T-helper 1 cell treated with Interleukin-12 subunit alpha and Interleukin-12 subunit beta and Interleukin-4 antibody, amounts not matched to agents 30 μg/mL and 1 μg/mL, for 36 hours (primary cell): Measurements from ENCODE around the gene SYT6.

ENCODE experiments used
- H3K27ac Mint-ChIP-seq: one replicate; pipeline ENCODE4 v1.8.0; 2021; ENCODE audit warnings: mild to moderate bottlenecking, mixed read lengths
- H3K27me3 Mint-ChIP-seq: one replicate; pipeline ENCODE4 v1.8.0; 2021; ENCODE audit warnings: low read depth, mixed read lengths
- H3K36me3 Mint-ChIP-seq: one replicate; pipeline ENCODE4 v1.8.0; 2021; ENCODE audit warnings: low read depth, mixed read lengths
- H3K4me1 Mint-ChIP-seq: one replicate; pipeline ENCODE4 v1.8.0; 2021; ENCODE audit warnings: low read depth, mixed read lengths
- H3K4me3 Mint-ChIP-seq: one replicate; pipeline ENCODE4 v1.8.0; 2021; ENCODE audit warnings: mild to moderate bottlenecking, moderate library complexity, mixed read lengths
- H3K9me3 Mint-ChIP-seq: one replicate; pipeline ENCODE4 v1.8.0; 2021; ENCODE audit warnings: mixed read lengths

The SYT6 gene, protein sequence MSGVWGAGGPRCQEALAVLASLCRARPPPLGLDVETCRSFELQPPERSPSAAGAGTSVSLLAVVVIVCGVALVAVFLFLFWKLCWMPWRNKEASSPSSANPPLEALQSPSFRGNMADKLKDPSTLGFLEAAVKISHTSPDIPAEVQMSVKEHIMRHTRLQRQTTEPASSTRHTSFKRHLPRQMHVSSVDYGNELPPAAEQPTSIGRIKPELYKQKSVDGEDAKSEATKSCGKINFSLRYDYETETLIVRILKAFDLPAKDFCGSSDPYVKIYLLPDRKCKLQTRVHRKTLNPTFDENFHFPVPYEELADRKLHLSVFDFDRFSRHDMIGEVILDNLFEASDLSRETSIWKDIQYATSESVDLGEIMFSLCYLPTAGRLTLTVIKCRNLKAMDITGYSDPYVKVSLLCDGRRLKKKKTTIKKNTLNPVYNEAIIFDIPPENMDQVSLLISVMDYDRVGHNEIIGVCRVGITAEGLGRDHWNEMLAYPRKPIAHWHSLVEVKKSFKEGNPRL

DNA sequence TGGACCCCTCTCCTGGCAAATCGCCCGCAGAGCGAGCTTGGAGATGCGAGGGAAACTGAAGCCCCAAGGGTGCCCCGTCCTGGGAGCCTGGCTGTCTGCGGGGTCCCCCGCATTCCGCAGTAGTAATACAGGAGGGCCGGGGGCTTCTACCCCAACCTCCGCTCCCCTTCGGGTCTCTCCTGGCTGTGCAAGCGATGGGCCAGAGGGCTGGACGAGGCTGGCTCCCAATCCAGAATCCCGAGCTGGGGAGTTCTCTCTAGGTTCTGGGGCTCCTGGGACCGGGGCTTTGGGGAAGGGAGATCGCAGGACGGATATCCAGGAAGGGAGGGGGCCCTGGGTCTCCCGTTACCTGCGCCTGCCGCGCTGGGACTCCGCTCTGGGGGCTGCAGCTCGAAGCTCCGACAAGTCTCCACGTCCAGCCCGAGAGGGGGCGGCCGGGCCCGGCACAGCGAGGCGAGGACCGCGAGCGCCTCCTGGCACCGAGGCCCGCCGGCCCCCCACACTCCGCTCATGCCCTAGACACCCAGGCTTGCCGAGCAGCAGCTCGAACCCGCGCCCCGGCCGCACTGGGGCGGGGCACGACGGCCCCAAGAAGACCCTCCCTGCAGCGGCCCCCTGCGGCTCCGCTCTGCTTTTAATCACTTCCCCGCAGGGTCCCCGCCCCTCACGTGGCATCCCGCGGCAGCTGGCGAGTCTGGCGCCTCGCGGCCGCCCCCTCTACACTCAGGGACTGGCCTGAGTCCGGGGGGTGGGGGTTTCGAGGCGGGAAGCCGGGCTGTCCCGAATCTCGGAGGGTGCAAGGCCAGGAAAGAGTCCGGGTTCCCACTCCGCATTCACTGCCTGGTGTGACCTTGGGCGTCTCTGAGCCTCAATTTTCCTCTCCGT lies at the start of gene SYT6:
SYT6 (minus strand) TSS at position 609 of the 885 bp plus-strand sequence; CDS start at position 512, 97 bp downstream.
- Mint-ChIP-seq H3K27me3 (peaks cover 79% of the 10 kb centered on the region), H3K9me3 (no peaks in the 10 kb centered on the region), H3K4me1 (peaks cover 4% of the 10 kb centered on the region), H3K36me3 (no peaks in the 10 kb centered on the region), H3K27ac (no peak within 1 kb of the TSS), H3K4me3 (no peak within 1 kb of the TSS)

DNA sequence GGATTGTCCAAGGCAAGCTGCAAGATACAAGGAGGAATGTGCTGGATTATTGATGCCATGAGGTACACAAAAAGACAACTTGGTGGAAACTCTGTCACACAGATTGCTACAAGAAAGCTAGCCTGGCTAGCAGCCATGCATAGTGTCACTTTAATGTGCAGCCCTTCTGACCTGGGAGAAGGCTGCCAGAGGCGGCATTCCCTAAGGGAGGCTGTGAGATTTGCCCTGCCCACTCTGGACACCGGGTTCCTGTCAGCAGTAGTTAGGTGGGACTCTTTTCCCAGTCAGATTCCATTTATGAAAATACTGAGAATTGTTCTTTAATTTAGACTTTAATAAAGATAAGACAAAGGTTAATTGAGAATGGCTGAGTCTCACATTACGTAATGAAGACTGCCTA lies 47.8 kb upstream of the SYT6 start:
- Mint-ChIP-seq H3K9me3 (no peaks in the 10 kb centered on the region), H3K4me3 (no peak overlapping the region), H3K4me1 (no peaks in the 10 kb centered on the region), H3K27ac (no peak overlapping the region), H3K36me3 (no peaks in the 10 kb centered on the region), H3K27me3 (peaks cover 33% of the 10 kb centered on the region)

DNA sequence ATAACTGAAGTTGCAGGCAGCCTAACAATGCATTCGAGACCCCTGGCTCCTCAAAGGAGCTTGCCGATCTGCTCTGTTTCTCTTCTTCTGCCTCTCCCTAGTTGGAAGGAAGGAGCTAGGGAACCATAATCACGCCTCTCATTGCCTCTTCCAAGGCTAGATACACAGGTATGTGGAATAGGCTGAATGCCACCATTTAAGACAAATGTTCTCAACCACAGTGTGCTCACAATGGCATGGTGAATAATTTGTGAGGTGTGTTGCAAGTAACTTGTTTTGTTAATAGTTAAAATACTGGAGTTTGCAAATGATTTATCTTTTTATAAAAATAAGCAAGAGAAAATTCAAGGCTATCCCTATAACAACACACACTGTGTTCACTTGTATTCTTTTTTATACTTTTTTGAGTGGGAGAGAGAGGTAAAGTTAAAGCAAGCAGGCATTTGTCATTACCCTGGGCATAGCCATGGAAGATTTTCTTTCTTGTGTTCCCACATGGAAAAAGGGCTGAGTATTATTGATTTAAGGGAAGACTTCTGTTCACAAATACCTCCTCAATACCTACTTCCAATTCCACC lies 45.4 kb upstream of the SYT6 start:
- H3K4me3 Mint-ChIP-seq, result no peak overlapping the region
- no peaks in the 10 kb centered on the region for H3K4me1 Mint-ChIP-seq
- H3K36me3 Mint-ChIP-seq, result no peaks in the 10 kb centered on the region
- no peaks in the 10 kb centered on the region for H3K9me3 Mint-ChIP-seq
- H3K27ac Mint-ChIP-seq, result no peak overlapping the region
- peaks cover 46% of the 10 kb centered on the region for H3K27me3 Mint-ChIP-seq

DNA sequence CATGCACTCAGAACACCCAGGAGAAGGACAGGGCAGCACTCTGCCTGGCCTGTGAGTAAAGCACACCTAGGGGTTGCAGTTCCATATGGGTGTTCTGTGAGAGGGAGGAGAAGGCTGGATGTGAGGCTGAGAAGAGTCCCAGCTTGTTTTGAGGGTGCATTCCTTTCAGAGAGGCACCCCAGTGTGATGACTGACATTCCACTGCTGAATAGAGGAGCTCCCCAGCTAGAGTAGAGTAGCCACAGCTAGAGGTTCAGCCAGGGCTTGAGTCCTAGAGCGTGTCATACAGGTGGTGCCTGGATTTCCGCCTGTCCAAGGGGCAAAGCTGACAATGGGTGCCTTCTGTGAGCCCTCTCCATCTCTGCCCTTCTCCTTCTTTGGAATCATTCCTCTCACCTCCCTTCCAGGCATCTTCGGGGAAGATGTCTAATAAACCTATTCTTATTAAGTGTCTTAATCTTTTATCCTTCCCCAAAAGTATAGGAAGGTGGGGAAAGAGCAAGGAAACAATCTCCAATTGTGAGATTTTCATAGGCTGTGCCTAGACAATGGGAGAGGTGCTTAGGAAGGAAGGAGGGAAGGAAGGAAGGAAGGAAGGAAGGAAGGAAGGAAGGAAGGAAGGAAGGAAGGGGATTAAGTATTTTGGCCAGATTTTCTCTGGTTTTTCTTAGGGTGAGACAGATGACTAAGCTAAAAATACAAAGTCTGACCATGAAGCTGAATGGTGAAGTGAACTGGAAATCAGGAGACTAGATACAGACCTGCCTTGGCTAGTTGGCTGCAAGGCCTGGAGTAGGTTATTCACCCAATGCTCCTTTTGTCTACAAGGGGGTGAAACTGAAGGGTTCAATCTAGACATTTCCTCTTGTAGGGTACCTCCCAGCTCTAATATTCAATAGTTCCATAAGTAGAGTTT lies 43.6 kb upstream of the SYT6 start:
- no peak overlapping the region for H3K4me3 Mint-ChIP-seq
- H3K27me3 Mint-ChIP-seq, result peaks cover 43% of the 10 kb centered on the region
- H3K36me3 Mint-ChIP-seq, result no peaks in the 10 kb centered on the region
- H3K27ac Mint-ChIP-seq, result no peak overlapping the region
- H3K9me3 Mint-ChIP-seq, result no peaks in the 10 kb centered on the region
- no peaks in the 10 kb centered on the region for H3K4me1 Mint-ChIP-seq

DNA sequence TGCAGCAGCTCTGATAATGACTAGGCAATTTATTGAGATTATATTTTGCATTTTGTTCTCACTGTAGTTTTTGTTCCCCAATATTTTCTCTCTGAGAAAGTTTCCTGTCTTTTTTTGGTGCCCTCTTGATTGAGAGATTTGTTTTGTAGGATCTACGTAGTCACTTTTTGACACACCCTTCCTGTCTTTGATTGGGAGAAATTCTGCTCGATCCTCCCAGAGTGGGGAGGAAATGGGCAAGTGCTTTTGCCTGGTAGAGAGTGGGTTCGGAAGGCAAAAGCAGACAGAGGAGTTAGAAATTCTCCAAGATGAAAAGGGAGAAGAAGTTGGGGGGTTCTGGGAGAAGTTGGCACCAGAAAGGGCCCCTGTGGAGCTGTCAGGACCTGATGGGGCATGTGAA lies 42.1 kb upstream of the SYT6 start:
- Mint-ChIP-seq H3K4me3 (no peak overlapping the region), H3K27ac (no peak overlapping the region), H3K9me3 (no peaks in the 10 kb centered on the region), H3K27me3 (peaks cover 37% of the 10 kb centered on the region), H3K36me3 (no peaks in the 10 kb centered on the region), H3K4me1 (no peaks in the 10 kb centered on the region)

DNA sequence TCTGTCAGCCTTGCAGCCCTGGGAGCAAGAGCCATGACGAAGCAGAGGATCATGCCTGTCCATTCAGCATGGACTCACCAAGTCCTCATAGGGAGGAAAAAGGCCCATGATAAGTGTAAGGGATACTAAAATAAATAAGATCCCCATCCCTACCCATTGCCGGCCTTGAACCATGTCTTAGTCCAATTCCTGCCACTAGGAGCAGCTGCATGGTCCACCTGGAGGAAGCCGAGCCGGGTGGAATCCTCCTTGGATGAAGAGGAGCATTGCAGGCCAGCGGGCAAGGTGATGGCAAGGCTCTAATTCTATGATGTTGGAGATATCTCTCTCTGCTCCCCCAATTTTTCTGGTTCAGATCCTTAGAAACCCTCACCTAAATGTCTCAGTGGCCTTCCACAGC lies 38.7 kb upstream of the SYT6 start:
- H3K27me3 Mint-ChIP-seq, result peaks cover 28% of the 10 kb centered on the region
- H3K9me3 Mint-ChIP-seq, result no peaks in the 10 kb centered on the region
- no peaks in the 10 kb centered on the region for H3K4me1 Mint-ChIP-seq
- no peaks in the 10 kb centered on the region for H3K36me3 Mint-ChIP-seq
- no peak overlapping the region for H3K27ac Mint-ChIP-seq
- no peak overlapping the region for H3K4me3 Mint-ChIP-seq

DNA sequence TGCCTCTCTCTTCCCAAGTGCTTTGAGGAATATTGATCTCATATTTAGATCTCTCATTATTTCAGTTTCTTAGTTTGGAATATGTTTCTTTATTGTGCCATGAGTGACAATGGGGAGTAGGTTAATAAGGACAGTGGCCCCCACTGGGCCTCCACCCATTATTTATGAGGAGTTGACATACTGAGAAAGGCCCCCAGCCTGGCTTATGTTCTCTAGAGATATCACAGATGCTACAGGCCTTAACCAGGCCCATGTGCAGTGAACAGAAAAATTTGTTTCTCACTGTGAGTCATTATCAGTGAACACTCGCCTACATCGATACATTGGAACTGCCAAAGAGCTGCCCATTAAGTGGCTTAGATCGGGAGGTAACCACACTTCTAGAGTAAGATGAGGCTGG lies 35.7 kb upstream of the SYT6 start:
- no peaks in the 10 kb centered on the region for H3K36me3 Mint-ChIP-seq
- H3K27me3 Mint-ChIP-seq, result peaks cover 3% of the 10 kb centered on the region
- no peaks in the 10 kb centered on the region for H3K4me1 Mint-ChIP-seq
- no peaks in the 10 kb centered on the region for H3K9me3 Mint-ChIP-seq
- H3K27ac Mint-ChIP-seq, result no peak overlapping the region
- no peak overlapping the region for H3K4me3 Mint-ChIP-seq

DNA sequence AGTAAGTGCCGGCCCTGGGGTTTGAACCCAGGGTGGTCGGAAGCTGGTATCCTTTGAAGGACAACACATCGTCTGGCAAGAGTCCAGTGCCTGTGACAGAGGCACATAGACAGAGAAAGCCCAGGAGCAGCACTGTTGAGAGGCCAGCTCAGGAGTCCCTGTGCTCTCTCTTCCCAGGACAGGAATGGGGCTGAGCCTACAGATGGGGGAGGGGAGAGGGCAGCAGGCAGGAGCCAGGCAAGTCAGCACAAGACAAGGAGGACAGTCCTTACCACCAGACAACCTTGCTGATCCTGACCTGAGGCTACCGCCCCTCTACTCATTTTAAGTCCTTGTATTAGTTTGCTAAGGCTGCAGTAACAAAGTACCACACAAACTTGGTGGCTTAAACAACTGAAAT lies 27.7 kb upstream of the SYT6 start:
- Mint-ChIP-seq H3K27me3 (peaks cover 4% of the 10 kb centered on the region), H3K36me3 (no peaks in the 10 kb centered on the region), H3K27ac (no peak overlapping the region)

DNA sequence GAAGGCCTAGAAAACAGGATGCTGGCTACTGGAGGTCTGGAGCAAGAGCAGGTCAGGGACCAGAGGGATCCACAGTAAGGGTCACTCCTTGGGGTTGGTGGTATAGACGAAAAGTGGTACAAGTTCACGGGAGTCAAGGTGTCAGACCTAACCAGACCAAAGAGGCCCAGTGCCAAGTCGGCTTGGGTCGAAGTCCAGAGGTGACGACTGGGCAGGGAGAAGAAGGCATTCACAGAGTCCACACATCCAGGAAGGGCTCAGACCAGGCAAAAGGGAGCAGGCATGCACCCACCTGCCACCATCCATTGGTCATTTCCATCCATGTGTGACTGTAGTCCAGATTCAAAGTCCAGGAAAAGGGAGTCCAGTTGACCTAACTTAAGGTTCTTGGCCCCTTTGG lies 27.1 kb upstream of the SYT6 start:
- H3K36me3 Mint-ChIP-seq, result no peaks in the 10 kb centered on the region
- H3K4me3 Mint-ChIP-seq, result no peak overlapping the region
- no peaks in the 10 kb centered on the region for H3K9me3 Mint-ChIP-seq
- H3K27ac Mint-ChIP-seq, result no peak overlapping the region
- no peaks in the 10 kb centered on the region for H3K4me1 Mint-ChIP-seq
- peaks cover 4% of the 10 kb centered on the region for H3K27me3 Mint-ChIP-seq

More for the DNA sequence above, 27.7 kb upstream of the SYT6 start:
- no peaks in the 10 kb centered on the region for H3K4me1 Mint-ChIP-seq
- H3K4me3 Mint-ChIP-seq, result no peak overlapping the region
- no peaks in the 10 kb centered on the region for H3K9me3 Mint-ChIP-seq

DNA sequence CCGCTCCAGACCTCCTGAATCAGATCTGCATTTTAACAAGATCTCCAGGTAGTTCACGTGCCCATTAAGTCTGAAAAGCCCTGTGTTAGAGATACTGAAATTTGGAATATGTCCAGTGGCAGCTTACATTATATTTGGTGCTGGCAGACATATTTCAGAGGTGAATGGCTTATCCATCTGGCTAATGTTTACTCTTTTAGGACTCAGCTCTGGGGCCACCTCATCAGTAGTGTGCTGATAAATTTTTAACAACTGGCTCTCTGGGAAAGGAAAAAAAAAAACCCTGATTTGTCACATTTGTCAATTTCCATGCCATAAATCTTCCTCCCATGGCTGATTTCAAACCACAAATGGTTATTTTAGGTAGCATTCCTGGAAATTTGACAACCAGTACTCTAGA lies 25.3 kb upstream of the SYT6 start:
- Mint-ChIP-seq H3K4me3 (no peak overlapping the region), H3K27me3 (peaks cover 4% of the 10 kb centered on the region), H3K36me3 (no peaks in the 10 kb centered on the region), H3K4me1 (no peaks in the 10 kb centered on the region), H3K27ac (no peak overlapping the region), H3K9me3 (no peaks in the 10 kb centered on the region)

DNA sequence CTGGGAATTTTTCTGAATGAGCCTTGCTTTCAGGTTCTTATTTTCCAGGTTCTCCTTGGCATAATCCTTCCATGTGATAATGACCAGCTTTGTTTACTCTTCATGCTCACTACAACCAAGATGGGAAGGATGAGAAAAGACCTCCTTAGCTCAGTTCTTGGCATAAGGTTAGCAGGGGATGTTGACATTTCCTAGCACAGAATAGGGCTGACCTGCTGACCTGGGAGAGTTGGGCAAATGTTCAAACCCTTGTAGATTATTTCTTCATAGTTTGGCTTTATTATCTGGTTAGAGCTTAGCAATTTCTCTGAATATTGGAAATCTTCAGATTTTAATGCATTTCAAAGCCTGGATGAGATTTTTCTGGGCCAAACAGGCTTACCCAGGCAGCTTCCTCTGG lies 23.6 kb upstream of the SYT6 start:
- no peaks in the 10 kb centered on the region for H3K9me3 Mint-ChIP-seq
- H3K27me3 Mint-ChIP-seq, result peaks cover 4% of the 10 kb centered on the region
- no peak overlapping the region for H3K4me3 Mint-ChIP-seq
- H3K27ac Mint-ChIP-seq, result no peak overlapping the region
- H3K4me1 Mint-ChIP-seq, result no peaks in the 10 kb centered on the region
- no peaks in the 10 kb centered on the region for H3K36me3 Mint-ChIP-seq

DNA sequence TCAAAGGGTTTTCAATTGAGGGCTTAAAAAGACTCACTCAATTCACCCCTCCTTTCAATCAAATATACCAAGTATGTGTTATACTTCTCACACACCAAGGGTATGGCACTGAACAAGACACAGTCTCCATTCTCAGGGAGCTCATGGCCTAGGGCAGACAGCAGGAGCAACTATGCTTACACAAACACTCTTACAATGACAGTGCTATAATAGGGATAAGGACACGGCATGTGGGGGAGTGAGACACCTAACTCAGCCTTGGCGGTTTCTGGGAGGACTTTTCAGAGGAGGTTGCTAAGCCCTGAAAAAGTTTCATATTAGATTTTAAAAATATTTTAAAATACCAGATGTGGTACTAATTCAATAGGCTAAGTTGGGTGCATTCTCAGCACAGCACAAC lies 22.7 kb upstream of the SYT6 start:
- Mint-ChIP-seq H3K27ac (no peak overlapping the region), H3K36me3 (no peaks in the 10 kb centered on the region), H3K27me3 (peaks cover 4% of the 10 kb centered on the region)

DNA sequence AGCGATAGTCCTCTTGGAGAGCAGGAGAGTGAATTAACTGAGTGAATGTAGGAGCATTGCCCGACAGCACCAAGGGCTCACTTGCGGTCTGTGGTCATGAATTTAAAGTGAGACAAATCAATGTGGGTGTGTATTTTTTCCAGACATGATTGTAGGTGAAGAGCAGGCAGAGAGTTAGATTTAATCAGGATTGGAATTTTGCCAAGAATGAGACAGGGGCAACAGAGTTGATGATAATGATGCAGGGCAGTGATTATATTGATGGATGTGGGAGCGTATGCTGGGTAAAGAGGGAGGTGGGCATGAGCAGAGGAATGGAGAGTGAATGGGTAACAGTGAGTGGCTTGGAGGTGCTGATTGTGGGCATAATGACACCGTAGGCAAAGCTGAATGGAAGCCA lies 20.0 kb upstream of the SYT6 start:
- no peaks in the 10 kb centered on the region for H3K9me3 Mint-ChIP-seq
- no peak overlapping the region for H3K4me3 Mint-ChIP-seq
- H3K27ac Mint-ChIP-seq, result no peak overlapping the region
- H3K27me3 Mint-ChIP-seq, result peaks cover 4% of the 10 kb centered on the region
- no peaks in the 10 kb centered on the region for H3K36me3 Mint-ChIP-seq
- H3K4me1 Mint-ChIP-seq, result no peaks in the 10 kb centered on the region

More for the DNA sequence above, 22.7 kb upstream of the SYT6 start:
- H3K4me3 Mint-ChIP-seq, result no peak overlapping the region
- H3K9me3 Mint-ChIP-seq, result no peaks in the 10 kb centered on the region
- no peaks in the 10 kb centered on the region for H3K4me1 Mint-ChIP-seq

DNA sequence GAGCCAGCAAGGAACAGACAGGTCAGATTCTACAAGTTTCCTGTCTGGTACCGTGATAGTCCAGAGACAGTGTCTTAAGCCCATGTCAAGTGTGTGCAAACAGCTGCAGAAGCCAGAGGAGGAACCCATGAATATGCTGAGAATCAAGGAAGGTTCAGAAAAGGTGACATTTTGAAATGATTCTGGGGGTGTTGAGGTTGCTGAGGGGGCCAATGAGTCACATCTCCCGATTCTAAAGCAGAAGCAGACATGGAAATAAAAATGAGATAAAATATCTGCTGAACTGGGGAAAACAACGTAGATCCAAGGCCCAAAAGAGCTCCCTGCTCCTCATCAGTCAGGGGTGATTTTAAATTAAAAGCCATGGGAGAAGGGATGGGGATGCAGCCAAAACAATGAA lies 15.8 kb upstream of the SYT6 start:
- Mint-ChIP-seq H3K27ac (no peak overlapping the region), H3K4me3 (no peak overlapping the region), H3K4me1 (no peaks in the 10 kb centered on the region), H3K36me3 (no peaks in the 10 kb centered on the region), H3K27me3 (no peaks in the 10 kb centered on the region), H3K9me3 (no peaks in the 10 kb centered on the region)
